Epidermal melanocyte (primary cell): ENCODE measurements around the gene BAIAP2.

Experiments
- DNase-seq: peaks from one replicate; pipeline ENCODE4 v3.0.0; 2011; ENCODE audit warnings: low spot score; ENCODE audit not compliant: insufficient read length

BAIAP2 gene

DNA sequence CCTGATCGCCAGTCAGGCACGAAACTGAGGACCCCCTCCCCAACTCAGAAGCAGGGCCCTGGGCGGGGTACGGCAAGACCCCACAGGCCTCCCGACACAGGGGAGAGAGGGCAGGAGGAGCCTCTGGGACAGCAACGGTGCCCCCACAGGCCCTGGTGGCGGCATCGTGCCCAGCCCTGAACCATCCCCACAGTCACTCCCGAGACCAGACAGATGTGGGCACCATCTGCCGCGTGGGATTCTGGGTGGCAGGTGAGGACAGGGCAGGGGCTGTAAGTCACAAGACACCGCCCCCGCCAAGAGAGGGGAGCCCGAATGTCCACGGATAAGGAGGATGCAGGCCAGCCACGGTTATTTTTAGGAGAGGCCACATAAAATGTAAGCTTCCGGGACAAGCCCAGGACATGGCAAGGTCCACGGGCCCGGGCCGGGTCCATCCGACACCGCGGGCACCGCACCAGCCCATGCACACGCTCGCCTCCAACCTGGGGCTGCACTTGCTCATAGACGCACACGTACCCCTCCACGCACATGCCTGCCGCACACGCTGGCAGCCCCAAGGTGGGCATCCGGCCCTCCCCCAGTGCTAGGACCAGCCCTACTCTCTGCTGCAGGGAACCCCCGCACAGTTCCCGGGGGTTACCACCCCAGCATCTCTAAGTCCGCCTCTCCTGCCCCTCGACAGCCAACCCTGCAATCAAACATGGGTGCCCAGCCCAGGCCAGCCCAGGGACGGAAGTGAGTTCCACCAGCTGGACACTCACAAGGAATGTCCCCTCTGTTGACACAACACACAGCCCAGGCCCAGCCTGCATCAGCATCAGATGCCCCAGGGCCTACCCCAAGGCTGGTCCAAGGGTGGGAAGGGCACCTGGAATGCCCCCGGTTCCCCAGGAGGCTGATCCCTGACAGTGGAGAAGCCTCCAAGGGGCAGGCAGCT lies 122.2 kb downstream of the BAIAP2 start:
- DNase-seq: no peak

DNA sequence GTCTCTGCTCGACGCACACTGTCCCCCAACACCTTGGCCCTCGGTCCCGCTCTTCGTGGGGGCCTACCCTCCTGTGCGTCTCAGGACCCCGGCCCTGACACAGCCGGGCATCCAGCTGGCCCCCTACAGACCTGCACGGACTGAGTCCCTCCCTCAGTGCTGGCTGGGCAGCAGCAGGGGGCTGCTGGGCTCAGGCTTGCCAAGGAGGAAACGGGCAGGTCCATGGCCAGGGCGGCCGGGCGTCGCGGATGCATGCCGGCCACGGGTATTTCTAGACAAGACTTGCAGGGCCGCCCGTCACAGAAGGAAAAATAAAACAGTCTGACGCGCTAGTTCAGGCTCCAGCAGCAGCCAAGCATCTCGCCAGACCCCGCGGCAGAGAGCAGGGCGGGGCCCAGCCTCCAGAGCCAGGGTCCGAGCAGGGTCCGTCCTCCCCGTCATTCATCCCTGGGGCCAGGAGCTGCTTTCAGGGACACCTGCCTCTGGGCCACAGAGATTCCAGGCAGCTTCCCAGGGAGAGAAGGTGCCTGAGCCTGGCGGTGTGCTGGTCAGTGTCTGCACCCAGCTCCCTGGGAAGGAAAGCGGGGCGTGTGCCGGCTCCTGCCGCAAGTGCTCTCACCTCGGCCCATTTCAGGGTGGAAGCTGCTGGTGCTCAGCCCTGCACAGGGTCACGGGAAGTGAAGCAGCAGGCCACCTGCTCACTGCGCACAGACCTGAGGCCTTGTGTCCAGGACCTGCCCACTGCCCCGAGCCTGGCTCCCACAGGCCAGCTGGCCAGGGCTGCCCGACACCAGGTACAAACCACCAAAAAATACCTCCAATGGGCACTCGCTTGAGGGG lies 123.1 kb downstream of the BAIAP2 start:
- no peak for DNase-seq

DNA sequence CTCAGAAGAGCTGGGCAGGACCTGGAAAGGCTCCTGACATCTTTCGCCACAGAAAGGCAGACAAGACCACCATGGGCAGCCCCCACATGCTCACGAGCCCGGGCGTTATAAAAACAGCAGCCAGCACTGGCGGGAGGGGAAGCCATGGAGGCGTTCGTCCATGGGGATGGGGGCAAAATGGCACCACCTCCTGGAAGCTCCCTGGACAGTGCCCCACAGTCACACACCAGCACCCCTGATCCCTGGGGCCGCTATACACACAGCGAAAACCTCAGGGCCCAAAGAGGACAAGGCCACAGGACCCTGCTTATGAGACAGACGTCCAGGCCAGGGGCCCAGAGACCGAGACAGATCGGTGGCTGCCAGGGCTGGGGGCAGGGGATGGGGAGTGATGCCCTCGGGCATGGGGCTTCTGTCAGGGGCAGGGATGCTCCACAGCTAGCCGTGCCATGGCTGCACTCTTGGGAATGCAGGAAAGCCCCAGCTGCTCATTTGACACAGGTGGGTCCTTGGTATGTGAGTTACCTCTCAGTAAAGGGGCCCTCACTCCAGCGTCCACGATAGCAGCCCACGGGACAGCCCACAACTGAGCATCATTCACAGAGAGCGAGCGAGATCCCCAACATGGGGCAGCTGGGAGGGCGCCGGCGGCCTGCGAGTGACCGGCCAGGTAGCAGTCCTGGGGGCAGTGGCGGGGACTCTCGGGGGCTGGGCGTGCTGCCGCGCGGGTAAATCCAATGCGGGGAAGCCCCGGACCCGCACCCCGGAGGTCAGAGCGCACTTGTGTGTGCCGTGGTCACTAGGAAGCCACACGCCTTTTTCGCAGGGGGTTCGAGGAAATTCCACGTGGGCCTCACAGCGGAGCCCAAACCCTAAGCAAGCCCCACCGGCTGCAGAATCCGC lies 124.0 kb downstream of the BAIAP2 start:
- DNase-seq: no peak

DNA sequence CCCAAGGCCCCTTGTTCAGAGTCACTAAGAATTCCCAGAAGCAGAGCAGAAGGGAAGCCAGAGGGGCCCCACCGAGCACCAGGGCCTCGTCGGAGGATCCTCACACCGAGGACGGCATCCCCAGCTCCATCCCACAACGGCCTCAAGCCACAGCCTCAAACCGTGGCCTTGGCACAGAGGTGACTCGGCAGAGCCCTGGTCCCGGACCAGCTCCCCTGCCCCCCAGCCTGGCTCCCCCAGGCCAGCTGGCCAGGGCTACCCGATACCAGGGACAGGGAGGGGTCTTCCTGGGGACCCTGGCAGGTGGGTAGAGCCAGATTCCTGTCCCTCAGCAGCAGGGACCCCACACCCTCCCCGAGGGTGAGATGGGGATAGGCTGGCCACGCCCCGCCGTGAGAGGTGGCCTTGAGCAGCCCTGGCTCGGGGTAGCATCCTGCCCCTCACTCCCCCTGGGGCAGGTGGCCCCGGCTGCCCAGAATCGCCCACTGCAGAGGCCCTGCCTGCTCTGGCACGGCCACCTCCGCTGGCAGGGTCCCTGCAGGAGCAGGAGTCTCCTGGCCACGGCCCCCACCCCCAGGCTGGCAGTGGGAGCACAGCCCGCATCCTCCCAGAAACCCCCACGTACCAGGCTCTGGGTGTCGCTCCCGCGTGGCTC lies 124.8 kb downstream of the BAIAP2 start:
- no peak for DNase-seq

GRCh38 chr17:81160306-81160705 lies 125.4 kb downstream of the BAIAP2 start:
- DNase-seq: no peak

GRCh38 chr17:81160747-81161453 lies 125.9 kb downstream of the BAIAP2 start:
- no peak for DNase-seq

DNA sequence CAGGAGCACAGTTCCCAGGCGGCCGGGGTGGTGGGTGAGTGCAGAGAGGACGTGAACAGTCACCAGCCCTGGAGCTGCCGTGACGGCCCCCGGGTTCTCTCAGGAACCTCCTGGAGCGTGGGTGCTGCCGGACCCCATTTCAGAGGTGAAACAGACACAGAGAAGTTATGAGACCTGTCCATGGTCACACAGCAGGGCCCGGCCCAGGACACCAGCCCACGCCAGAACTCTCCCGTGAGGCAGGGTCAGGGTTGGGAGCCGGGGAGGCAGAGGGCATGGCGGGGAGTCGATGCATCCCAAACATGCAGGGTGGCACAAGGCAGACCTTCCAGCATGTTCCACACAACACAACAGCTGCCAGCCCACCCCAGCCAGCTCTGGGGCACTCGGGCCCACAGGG lies 126.6 kb downstream of the BAIAP2 start:
- no peak for DNase-seq

- no peak for DNase-seq
Observed at GRCh38 chr17:81161972-81162371, 127.0 kb downstream of the BAIAP2 start.

DNA sequence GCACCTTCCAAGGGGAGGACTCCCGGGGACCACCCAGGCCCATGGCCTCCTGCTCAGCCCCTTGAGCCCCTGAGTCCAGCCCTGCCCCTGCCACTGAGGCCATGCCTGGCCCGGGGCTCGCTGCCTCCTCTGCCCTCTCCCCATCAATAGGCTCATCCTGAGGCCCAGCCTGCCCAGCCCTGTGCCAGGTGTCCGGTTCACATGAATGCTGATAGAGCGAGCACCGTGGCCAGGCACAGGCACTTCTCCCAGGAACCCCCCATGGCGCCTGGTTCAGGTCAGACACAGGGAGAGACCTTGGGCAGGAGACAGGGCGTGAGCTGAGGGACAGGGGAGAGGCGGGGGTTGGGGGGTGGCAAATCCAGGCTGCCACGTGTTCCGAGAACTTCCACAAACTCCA lies 127.5 kb downstream of the BAIAP2 start:
- DNase-seq: no peak

- no peak for DNase-seq
Observed at GRCh38 chr17:81163051-81163695, 128.2 kb downstream of the BAIAP2 start.

DNA sequence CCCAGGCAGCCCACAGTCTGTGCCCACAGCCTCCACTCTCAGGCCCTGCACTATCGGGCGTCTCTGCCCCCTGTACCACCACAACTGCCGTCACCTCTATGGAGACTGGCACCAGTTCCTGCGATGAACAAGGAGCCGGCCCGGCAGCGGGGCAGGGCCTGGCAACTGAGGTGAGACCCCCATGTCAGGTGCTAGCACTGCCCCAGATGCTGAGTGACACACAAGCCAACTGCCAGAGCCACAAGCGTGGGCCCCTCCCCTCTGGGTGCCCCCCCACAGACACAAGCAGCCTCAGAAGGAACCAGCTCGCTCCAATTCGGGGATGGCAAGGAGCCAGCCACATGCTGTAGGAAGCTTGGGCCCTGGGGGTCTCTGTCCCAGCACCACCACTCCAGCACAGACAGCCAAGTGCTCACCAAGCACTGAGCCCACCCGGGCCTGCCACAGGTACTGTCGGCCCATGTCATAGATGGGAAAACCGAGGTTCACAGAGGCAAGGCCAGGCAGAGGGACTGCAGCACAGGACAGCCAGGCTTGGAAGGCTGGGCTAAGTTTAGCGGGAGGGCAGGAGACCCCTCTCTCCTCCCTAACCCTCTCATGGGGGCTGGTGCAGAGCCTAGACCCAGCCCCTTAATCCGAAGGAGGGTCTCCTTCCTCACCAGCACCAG lies 128.9 kb downstream of the BAIAP2 start:
- no peak for DNase-seq

GRCh38 chr17:81164371-81165245 lies 129.7 kb downstream of the BAIAP2 start:
- no peak for DNase-seq

GRCh38 chr17:81165246-81166032 lies 130.5 kb downstream of the BAIAP2 start, which contains the start of gene PVALEF:
PVALEF (plus strand) TSS chr17:81165507; CDS start chr17:81181227, 15,720 bp downstream.
- DNase-seq: no peak

DNA sequence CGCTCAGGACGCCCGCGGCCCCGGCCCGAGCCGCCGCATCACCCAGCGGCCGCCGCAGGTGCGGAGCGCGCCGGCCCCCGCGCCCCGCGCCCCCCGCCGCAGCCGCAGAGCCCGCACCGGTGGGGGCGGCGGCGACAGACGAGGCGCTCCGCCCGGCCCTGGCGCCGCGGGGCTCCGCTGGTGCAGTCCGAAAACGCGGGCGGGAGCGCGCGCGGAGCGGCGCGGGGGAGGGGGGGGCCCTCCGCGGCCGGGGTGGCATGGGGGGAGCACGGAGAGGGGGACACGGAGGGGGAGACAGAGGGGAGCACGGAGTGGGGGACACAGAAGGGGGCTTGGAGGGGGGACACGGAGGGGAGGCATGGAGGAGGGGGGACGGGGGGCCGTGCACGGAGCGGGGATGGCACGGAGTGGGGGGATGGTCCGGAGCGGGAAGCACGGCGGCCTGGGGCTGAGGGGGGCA lies 131.1 kb downstream of the BAIAP2 start, which contains the start of gene AATK:
TSS of gene AATK (minus strand) at position 189 of the 460 bp plus-strand sequence. CDS start 229 bp downstream, outside the sequence.
- DNase-seq: no peak
